Measurements from ENCODE around the gene INTU.

DNA sequence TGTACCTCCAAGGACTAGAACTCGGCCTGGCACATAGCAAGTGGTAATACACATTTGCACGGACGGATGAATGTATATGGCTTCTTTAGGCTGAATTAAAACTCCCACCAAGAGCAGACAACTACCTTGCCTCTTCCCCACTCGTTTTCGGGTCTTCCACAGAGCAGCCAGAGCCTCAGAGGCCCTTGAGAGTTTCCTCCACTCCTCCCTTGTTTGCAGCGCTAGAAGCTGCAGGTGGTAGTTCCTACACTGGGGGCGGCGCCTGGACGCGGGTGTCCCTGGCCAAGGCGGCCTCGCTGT is 10.2 kb upstream of the INTU start:
- no peak for TF ChIP-seq POU2F2 (IDR thresholded peaks at IDR 0.05; ENCODE audit: low read depth, low read length)
- TF ChIP-seq POLR2A (IDR thresholded peaks at IDR 0.05; ENCODE audit: low read depth, low read length): no peak
- no peak for TF ChIP-seq TAF1 (IDR thresholded peaks at IDR 0.05; ENCODE audit: low read depth, low read length)
- TF ChIP-seq SPI1 (IDR thresholded peaks at IDR 0.05; ENCODE audit: low read depth, low read length): no peak
- no peak for TF ChIP-seq POLR2AphosphoS5 (IDR thresholded peaks at IDR 0.05; ENCODE audit: low read depth, low read length)
- TF ChIP-seq PAX5 (IDR thresholded peaks at IDR 0.05; ENCODE audit: insufficient read depth, low read length, severe bottlenecking): no peak

Data from GM12891 (cell line).